ENCODE measurements around the gene KCNMB3.

DNA sequence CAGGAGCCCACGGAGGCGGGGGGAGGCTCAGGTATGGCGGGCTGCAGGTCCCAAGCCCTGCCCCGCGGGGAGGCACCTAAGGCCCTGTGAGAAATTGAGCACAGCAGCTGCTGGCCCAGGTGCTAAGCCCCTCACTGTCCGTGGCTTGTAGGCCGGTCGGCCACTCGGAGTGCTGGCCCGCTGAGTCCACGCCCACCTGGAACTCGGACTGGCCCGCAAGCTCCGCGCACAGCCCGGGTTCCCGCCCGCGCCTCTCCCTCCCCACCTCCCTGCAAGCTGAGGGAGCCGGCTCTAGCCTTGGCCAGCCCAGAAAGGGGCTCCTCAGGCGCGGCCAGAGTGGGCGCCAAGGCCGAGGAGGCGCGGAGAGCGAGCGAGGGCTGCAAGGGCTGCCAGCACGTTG, 12.2 kb upstream of the KCNMB3 start:
- TF ChIP-seq, protein P1, sequence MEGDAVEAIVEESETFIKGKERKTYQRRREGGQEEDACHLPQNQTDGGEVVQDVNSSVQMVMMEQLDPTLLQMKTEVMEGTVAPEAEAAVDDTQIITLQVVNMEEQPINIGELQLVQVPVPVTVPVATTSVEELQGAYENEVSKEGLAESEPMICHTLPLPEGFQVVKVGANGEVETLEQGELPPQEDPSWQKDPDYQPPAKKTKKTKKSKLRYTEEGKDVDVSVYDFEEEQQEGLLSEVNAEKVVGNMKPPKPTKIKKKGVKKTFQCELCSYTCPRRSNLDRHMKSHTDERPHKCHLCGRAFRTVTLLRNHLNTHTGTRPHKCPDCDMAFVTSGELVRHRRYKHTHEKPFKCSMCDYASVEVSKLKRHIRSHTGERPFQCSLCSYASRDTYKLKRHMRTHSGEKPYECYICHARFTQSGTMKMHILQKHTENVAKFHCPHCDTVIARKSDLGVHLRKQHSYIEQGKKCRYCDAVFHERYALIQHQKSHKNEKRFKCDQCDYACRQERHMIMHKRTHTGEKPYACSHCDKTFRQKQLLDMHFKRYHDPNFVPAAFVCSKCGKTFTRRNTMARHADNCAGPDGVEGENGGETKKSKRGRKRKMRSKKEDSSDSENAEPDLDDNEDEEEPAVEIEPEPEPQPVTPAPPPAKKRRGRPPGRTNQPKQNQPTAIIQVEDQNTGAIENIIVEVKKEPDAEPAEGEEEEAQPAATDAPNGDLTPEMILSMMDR (conservative IDR thresholded peaks at IDR 0.05; ENCODE audit: low read depth, low read length), result no peak
- no peak for TF ChIP-seq EZH2 (IDR thresholded peaks at IDR 0.05; ENCODE audit: low read length, unreplicated experiment)
